Osteoblast (primary cell): ENCODE results near the gene TET2. TPM values are rescaled to one million over a fixed set of nuclear protein-coding genes. Genes with fewer than 3 reads are reported as not detected.

Source experiments
- DNase-seq: peaks from one replicate; pipeline ENCODE4 v3.0.0; 2011; ENCODE audit warnings: low spot score, mixed read lengths; ENCODE audit not compliant: insufficient read length; ENCODE audit errors: missing footprints
- H2AFZ ChIP-seq: 2 replicates; pipeline ENCODE4 v1.6.0; 2011; ENCODE audit warnings: mild to moderate bottlenecking, low read length
- H3K27ac ChIP-seq: 2 replicates; pipeline ENCODE4 v1.5.1; 2011; ENCODE audit warnings: mild to moderate bottlenecking, low read depth, low read length, moderate library complexity
- H3K27me3 ChIP-seq: 2 replicates; pipeline ENCODE4 v1.6.0; 2012; ENCODE audit warnings: mild to moderate bottlenecking, control low read depth, inconsistent platforms, low read length, moderate library complexity; ENCODE audit not compliant: insufficient read depth
- H3K36me3 ChIP-seq: 2 replicates; pipeline ENCODE4 v1.5.1; 2011; ENCODE audit warnings: mild to moderate bottlenecking, low read length, control low read depth, moderate library complexity; ENCODE audit not compliant: insufficient read depth
- H3K4me1 ChIP-seq: 2 replicates; pipeline ENCODE4 v1.5.1; 2011; ENCODE audit warnings: mild to moderate bottlenecking, low read length, control low read depth, moderate library complexity; ENCODE audit not compliant: insufficient read depth
- H3K4me2 ChIP-seq: 2 replicates; pipeline ENCODE4 v1.6.0; 2011; ENCODE audit warnings: mild to moderate bottlenecking, low read length; ENCODE audit not compliant: insufficient read depth
- H3K4me3 ChIP-seq: fragments of 200-600 bp; sonication (generic); 3 replicates; pipeline ENCODE4 v1.5.1; 2012; ENCODE audit warnings: mild to moderate bottlenecking, low read length, inconsistent platforms; ENCODE audit not compliant: insufficient read depth
- H3K79me2 ChIP-seq: 2 replicates; pipeline ENCODE4 v1.6.0; 2012; ENCODE audit warnings: mild to moderate bottlenecking, low read length, control low read depth, inconsistent platforms; ENCODE audit not compliant: insufficient read depth
- H3K9me3 ChIP-seq: 2 replicates; pipeline ENCODE4 v1.5.1; 2011; ENCODE audit warnings: low read depth, low read length, control low read depth
- H4K20me1 ChIP-seq: 2 replicates; pipeline ENCODE4 v1.6.0; 2012; ENCODE audit warnings: mild to moderate bottlenecking, low read length, control low read depth; ENCODE audit not compliant: insufficient read depth
- total RNA-seq: library from RNA; depleted of rRNA; stranded (reverse); fragments of >200 nt; gene quantifications from 2 replicates; pipeline ENCODE4 v1.2.3, GENCODE V29; 2012
- TF ChIP-seq, protein P1 (sequence below): IDR thresholded peaks from 2 replicates; pipeline ENCODE4 v1.5.1; 2011; ENCODE audit warnings: mild to moderate bottlenecking, low read depth, low read length, moderate library complexity; ENCODE audit errors: extremely low read depth

TET2 gene
- total RNA-seq, 1 donor = 15.9 TPM

DNA sequence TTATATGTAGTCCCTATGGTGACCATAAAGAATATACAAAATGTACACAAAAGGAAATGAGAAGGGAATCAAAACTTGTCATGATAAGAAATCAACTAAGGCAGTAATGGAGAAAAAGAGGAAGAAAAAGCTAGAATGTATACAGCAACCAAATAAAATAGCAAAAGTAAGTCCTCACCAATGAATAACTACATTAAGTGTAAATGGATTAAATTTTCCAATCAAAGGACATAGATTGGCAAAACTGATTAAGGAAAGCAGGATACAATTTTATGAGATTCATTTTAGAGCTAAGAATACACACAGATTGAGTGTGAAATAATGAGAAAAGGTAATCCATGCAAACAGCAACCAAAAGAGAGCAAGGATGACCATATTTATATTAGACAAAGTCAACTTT is 157.4 kb downstream of the TET2 start:
- Histone ChIP-seq H3K27ac (no peak overlapping the region), H3K4me1 (no peaks in the 10 kb centered on the region), H3K79me2 (no peaks in the 10 kb centered on the region), H2AFZ (no peak overlapping the region), H3K4me3 (no peak overlapping the region), H3K36me3 (no peaks in the 10 kb centered on the region), H3K9me3 (no peaks in the 10 kb centered on the region), H3K27me3 (no peaks in the 10 kb centered on the region), H4K20me1 (no peaks in the 10 kb centered on the region), H3K4me2 (no peak overlapping the region)
- DNase-seq = no peak
- TF ChIP-seq, protein P1, sequence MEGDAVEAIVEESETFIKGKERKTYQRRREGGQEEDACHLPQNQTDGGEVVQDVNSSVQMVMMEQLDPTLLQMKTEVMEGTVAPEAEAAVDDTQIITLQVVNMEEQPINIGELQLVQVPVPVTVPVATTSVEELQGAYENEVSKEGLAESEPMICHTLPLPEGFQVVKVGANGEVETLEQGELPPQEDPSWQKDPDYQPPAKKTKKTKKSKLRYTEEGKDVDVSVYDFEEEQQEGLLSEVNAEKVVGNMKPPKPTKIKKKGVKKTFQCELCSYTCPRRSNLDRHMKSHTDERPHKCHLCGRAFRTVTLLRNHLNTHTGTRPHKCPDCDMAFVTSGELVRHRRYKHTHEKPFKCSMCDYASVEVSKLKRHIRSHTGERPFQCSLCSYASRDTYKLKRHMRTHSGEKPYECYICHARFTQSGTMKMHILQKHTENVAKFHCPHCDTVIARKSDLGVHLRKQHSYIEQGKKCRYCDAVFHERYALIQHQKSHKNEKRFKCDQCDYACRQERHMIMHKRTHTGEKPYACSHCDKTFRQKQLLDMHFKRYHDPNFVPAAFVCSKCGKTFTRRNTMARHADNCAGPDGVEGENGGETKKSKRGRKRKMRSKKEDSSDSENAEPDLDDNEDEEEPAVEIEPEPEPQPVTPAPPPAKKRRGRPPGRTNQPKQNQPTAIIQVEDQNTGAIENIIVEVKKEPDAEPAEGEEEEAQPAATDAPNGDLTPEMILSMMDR = no peak

DNA sequence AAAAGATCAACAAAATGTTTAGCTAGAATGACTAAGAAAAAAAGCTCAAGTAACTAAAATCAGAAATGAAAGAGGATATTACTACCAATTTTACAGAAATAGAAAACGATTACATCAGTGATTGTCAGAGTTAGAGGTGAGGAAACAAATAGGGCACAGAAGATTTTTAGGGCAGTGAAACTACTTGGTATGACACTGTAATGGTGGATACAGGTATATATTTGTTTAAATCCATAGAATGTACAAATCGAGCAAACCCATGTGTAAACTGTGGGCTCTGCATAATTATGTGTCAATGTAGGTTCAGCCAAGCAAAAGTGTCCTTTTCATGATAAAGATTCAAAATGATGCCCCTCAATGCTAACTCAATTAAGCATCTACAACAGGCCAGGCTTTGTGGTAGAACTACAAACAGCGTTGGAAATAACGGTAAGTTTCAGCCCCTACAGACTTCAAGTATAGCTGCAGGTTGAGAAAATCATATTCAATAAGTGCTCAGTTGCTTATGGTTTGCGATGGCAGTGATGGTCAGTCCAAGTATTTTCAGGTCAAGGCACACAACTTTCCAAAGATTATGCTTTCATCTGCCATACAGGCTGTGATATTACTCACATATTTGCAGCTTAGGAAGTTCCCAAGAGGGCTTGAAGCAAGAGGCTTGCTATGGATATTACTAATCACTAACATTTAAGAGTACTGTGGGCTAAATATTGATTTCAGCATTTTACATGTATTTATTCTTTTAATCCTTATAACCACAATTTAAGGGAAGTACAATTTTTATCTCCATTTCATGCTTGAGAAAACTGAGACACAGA is 158.6 kb downstream of the TET2 start:
- Histone ChIP-seq H4K20me1 (no peaks in the 10 kb centered on the region), H2AFZ (no peak overlapping the region), H3K4me3 (no peak overlapping the region), H3K36me3 (no peaks in the 10 kb centered on the region), H3K9me3 (no peaks in the 10 kb centered on the region), H3K4me2 (no peak overlapping the region), H3K79me2 (no peaks in the 10 kb centered on the region), H3K4me1 (no peaks in the 10 kb centered on the region), H3K27me3 (no peaks in the 10 kb centered on the region), H3K27ac (no peak overlapping the region)
- TF ChIP-seq, protein P1 = no peak
- no peak for DNase-seq

DNA sequence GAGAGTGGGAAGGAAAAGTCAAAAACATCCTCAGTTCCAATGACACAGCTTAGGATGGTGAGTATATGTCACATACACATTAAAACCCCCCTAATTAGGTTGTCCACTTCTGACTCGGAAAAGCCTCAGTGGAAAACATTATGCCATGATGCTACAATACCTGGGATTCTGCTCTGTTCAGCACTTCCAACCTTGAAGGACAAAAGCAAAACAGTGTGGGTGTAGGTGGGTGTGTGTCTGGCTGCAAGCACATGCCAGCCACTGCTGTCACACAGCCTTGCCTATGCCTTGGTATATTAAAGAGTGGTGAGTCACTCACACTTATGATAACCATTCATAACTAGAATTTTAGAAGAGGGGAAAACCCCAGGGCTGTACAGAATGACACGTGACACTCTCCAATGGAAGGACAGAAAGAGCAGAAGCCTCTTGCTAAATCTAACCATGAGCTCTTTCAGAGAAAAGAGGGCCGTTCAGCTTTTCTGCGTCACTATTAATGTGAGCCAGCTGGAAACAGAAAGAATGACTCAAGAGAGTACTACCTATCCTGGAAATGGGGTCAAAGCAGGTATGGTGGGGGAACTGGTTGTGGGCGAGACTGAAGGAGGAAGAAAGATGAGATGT is 159.6 kb downstream of the TET2 start:
- H4K20me1 ChIP-seq = no peaks in the 10 kb centered on the region
- TF ChIP-seq, protein P1 = no peak
- H2AFZ ChIP-seq = no peak overlapping the region
- peak; percentile 62 for DNase-seq
- H3K4me3 ChIP-seq = no peak overlapping the region
- H3K4me2 ChIP-seq = no peak overlapping the region
- H3K4me1 ChIP-seq = no peaks in the 10 kb centered on the region
- H3K36me3 ChIP-seq = no peaks in the 10 kb centered on the region
- H3K9me3 ChIP-seq = no peaks in the 10 kb centered on the region
- no peaks in the 10 kb centered on the region for H3K27me3 ChIP-seq
- H3K27ac ChIP-seq = no peak overlapping the region
- H3K79me2 ChIP-seq = no peaks in the 10 kb centered on the region

DNA sequence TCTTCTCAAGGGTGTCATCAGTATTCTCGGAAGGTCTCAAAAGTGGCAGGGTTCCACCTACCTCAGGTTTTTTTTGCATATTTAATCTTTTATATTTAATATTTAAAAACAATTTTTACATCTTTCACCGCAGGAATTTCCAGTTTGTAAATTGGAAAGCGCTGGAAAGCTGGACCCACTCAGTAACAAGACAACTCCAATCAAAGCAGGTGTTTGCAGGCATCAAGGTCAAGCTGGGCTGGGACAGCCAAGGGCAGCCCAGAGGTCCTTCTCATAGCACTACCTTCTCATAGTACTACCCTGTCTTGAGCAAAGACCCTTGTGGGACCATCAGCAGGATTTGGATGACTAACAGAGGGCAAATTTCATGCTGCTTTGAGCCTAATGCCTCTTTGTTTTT is 160.1 kb downstream of the TET2 start:
- Histone ChIP-seq H2AFZ (no peak overlapping the region), H3K79me2 (no peaks in the 10 kb centered on the region), H3K4me1 (no peaks in the 10 kb centered on the region), H3K27ac (no peak overlapping the region), H3K36me3 (no peaks in the 10 kb centered on the region), H3K9me3 (no peaks in the 10 kb centered on the region), H3K4me2 (no peak overlapping the region), H3K27me3 (no peaks in the 10 kb centered on the region), H4K20me1 (no peaks in the 10 kb centered on the region), H3K4me3 (no peak overlapping the region)
- no peak for DNase-seq
- TF ChIP-seq, protein P1 = no peak
